HepG2 (cell line): ENCODE data around the gene DALRD3. TPM values are rescaled to one million over a fixed set of nuclear protein-coding genes. Genes with fewer than 3 reads are reported as not detected.

Experiments used
- ESRRA ChIP-seq: sonication (generic); formaldehyde crosslinking; IDR thresholded peaks from 2 replicates; pipeline ENCODE4 v1.5.1; 2020; ENCODE audit warnings: mild to moderate bottlenecking, low read depth, missing genetic modification reagents
- HMGA1 ChIP-seq: sonication (generic); formaldehyde crosslinking; conservative IDR thresholded peaks from 2 replicates; pipeline ENCODE4 v1.4.0; 2020; ENCODE audit warnings: missing genetic modification reagents
- MBNL3 ChIP-seq: fragments of 250-450 bp; sonication (Bioruptor Pico); conservative IDR thresholded peaks from 2 replicates; pipeline ENCODE4 v1.8.0; 2022; ENCODE audit warnings: mild to moderate bottlenecking, inconsistent platforms
- NAIF1 ChIP-seq: sonication (generic); formaldehyde crosslinking; IDR thresholded peaks from 2 replicates; pipeline ENCODE4 v1.5.0; 2020; ENCODE audit warnings: mild to moderate bottlenecking, missing genetic modification reagents, borderline replicate concordance
- RBM22 ChIP-seq: fragments of 200-400 bp; formaldehyde crosslinking; optimal IDR thresholded peaks from 2 replicates; pipeline ENCODE3; 2017; ENCODE audit warnings: mild to moderate bottlenecking, low read length, moderate library complexity
- SIN3A ChIP-seq: IDR thresholded peaks from 2 replicates; pipeline ENCODE4 v1.6.1; 2011; ENCODE audit warnings: low read depth, mild to moderate bottlenecking, control low read depth, low read length, borderline replicate concordance
- STAG1 ChIP-seq: sonication (generic); formaldehyde crosslinking; IDR thresholded peaks from 2 replicates; pipeline ENCODE4 v1.4.0; 2020; ENCODE audit warnings: missing genetic modification reagents
- ZNF557 ChIP-seq: sonication (generic); formaldehyde crosslinking; IDR thresholded peaks from 2 replicates; pipeline ENCODE4 v1.4.0; 2020; ENCODE audit warnings: missing genetic modification reagents
- polyA plus RNA-seq, 8 experiments: library from polyadenylated mRNA; depleted of rRNA in 3 of 8; stranded (reverse) in 7 of 8; unstranded in 1 of 8; fragments of >200 nt; fragmentation: Illumina TruSeq in 4 of 8; extraction: Trizol in 4 of 8; gene quantifications; 2 replicates each; pipeline versions ENCODE4 v1.2.1 to v1.2.3, GENCODE V29; 2011 to 2016; ENCODE audit warnings: low read depth in 4 of 8, missing spikeins in 1 of 8, mixed read lengths in 1 of 8; ENCODE audit not compliant: insufficient read depth in 1 of 8
- total RNA-seq, 5 experiments: library from RNA; depleted of rRNA; stranded (reverse); fragments of >200 nt; fragmentation: Illumina TruSeq; extraction: Trizol; gene quantifications; 2 replicates each; pipeline ENCODE4 v1.2.3, GENCODE V29; 2016; ENCODE audit warnings: low read depth in 1 of 5
- TF ChIP-seq, protein P1 (sequence below): sonication (generic); formaldehyde crosslinking; IDR thresholded peaks from 2 replicates; pipeline ENCODE4 v1.4.0; 2020; ENCODE audit warnings: missing genetic modification reagents
- TF ChIP-seq, protein P2 (sequence below): sonication (generic); formaldehyde crosslinking; IDR thresholded peaks from 2 replicates; pipeline ENCODE4 v1.4.0; 2020; ENCODE audit warnings: missing genetic modification reagents
- TF ChIP-seq, protein P3 (sequence below): sonication (generic); formaldehyde crosslinking; IDR thresholded peaks from 2 replicates; pipeline ENCODE4 v1.9.0; 2022; ENCODE audit warnings: missing genetic modification reagents, mild to moderate bottlenecking, borderline replicate concordance
- TF ChIP-seq, protein P4 (sequence below): sonication (generic); formaldehyde crosslinking; IDR thresholded peaks from 2 replicates; pipeline ENCODE4 v1.5.0; 2020; ENCODE audit warnings: mild to moderate bottlenecking, missing genetic modification reagents, borderline replicate concordance
- TF ChIP-seq, protein P5 (sequence below): sonication (generic); formaldehyde crosslinking; IDR thresholded peaks from 2 replicates; pipeline ENCODE4 v1.8.1; 2023; ENCODE audit warnings: mild to moderate bottlenecking, missing genetic modification reagents
- TF ChIP-seq, protein P6 (sequence below): sonication (generic); formaldehyde crosslinking; IDR thresholded peaks from 2 replicates; pipeline ENCODE4 v1.4.0; 2020; ENCODE audit warnings: mild to moderate bottlenecking, missing genetic modification reagents
- TF ChIP-seq, protein P7 (sequence below): sonication (generic); formaldehyde crosslinking; IDR thresholded peaks from 2 replicates; pipeline ENCODE4 v1.4.0; 2020; ENCODE audit warnings: mild to moderate bottlenecking, missing genetic modification reagents

Gene DALRD3
- total and polyA plus RNA-seq, 2 of the 13 experiments (the other 11 are each of a cell fraction or from before 2014, with no cell fraction given) = 19.9 to 36.5 TPM

DNA sequence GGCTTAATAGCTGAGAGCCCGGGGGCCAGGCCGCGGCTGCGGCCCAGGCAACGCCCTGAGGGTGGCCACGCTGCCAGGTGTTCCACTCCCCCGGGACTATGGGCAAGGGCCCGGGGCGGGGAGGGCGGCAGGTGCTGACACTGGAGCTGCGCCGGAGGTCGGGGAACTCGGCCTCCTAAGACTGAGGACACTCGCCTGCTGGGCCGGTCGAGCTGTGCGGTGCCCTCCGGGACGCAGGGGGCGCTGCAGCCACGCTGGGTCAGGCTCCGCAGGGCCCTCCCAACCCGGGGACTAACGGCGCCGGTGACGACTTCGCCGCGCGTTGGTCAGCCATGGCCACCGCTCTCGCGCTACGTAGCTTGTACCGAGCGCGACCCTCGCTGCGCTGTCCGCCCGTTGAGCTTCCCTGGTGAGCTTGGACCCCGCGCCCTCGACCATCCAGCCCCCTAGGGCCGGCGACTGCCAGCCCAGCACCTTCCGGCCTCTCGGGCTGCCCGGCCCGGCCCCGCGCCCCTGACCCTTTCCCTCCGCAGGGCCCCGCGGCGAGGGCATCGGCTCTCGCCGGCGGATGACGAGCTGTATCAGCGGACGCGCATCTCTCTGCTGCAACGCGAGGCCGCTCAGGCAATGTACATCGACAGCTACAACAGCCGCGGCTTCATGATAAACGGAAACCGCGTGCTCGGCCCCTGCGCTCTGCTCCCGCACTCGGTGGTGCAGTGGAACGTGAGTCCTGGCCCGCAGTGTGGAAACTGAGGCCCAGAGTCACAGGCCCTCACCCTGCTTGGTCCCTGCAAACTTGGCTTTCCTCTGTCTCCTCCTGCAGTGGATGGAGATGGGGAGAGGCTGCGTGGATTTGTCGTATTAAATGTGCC lies 3.7 kb upstream of the DALRD3 start, which contains the start of gene NDUFAF3 (continued):
- TF ChIP-seq ZNF557 (CRISPR knock-in tag) = peak; percentile 85; the same call in 1 of the 2 replicates
- TF ChIP-seq, protein P1, sequence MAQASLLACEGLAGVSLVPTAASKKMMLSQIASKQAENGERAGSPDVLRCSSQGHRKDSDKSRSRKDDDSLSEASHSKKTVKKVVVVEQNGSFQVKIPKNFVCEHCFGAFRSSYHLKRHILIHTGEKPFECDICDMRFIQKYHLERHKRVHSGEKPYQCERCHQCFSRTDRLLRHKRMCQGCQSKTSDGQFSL = no peak
- TF ChIP-seq, protein P2, sequence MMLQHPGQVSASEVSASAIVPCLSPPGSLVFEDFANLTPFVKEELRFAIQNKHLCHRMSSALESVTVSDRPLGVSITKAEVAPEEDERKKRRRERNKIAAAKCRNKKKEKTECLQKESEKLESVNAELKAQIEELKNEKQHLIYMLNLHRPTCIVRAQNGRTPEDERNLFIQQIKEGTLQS (CRISPR knock-in tag) = 0 out of 2 replicates have a peak, but pooled peaks have one; percentile 18
- TF ChIP-seq MBNL3 (CRISPR knock-in tag) = no peak
- TF ChIP-seq, protein P3, sequence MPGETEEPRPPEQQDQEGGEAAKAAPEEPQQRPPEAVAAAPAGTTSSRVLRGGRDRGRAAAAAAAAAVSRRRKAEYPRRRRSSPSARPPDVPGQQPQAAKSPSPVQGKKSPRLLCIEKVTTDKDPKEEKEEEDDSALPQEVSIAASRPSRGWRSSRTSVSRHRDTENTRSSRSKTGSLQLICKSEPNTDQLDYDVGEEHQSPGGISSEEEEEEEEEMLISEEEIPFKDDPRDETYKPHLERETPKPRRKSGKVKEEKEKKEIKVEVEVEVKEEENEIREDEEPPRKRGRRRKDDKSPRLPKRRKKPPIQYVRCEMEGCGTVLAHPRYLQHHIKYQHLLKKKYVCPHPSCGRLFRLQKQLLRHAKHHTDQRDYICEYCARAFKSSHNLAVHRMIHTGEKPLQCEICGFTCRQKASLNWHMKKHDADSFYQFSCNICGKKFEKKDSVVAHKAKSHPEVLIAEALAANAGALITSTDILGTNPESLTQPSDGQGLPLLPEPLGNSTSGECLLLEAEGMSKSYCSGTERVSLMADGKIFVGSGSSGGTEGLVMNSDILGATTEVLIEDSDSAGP (CRISPR knock-in tag) = peak; percentile 91
- TF ChIP-seq SIN3A = 0 out of 2 replicates have a peak, but pooled peaks have one; percentile 25
- TF ChIP-seq HMGA1 = no peak
- peak; percentile 89 for TF ChIP-seq NAIF1 (CRISPR knock-in tag)
- TF ChIP-seq ESRRA (CRISPR knock-in tag) = 0 out of 2 replicates have a peak, but pooled peaks have one; percentile 25
- TF ChIP-seq, protein P4, sequence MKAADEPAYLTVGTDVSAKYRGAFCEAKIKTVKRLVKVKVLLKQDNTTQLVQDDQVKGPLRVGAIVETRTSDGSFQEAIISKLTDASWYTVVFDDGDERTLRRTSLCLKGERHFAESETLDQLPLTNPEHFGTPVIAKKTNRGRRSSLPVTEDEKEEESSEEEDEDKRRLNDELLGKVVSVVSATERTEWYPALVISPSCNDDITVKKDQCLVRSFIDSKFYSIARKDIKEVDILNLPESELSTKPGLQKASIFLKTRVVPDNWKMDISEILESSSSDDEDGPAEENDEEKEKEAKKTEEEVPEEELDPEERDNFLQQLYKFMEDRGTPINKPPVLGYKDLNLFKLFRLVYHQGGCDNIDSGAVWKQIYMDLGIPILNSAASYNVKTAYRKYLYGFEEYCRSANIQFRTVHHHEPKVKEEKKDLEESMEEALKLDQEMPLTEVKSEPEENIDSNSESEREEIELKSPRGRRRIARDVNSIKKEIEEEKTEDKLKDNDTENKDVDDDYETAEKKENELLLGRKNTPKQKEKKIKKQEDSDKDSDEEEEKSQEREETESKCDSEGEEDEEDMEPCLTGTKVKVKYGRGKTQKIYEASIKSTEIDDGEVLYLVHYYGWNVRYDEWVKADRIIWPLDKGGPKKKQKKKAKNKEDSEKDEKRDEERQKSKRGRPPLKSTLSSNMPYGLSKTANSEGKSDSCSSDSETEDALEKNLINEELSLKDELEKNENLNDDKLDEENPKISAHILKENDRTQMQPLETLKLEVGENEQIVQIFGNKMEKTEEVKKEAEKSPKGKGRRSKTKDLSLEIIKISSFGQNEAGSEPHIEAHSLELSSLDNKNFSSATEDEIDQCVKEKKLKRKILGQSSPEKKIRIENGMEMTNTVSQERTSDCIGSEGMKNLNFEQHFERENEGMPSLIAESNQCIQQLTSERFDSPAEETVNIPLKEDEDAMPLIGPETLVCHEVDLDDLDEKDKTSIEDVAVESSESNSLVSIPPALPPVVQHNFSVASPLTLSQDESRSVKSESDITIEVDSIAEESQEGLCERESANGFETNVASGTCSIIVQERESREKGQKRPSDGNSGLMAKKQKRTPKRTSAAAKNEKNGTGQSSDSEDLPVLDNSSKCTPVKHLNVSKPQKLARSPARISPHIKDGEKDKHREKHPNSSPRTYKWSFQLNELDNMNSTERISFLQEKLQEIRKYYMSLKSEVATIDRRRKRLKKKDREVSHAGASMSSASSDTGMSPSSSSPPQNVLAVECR (CRISPR knock-in tag) = peak; percentile 92
- TF ChIP-seq, protein P5, sequence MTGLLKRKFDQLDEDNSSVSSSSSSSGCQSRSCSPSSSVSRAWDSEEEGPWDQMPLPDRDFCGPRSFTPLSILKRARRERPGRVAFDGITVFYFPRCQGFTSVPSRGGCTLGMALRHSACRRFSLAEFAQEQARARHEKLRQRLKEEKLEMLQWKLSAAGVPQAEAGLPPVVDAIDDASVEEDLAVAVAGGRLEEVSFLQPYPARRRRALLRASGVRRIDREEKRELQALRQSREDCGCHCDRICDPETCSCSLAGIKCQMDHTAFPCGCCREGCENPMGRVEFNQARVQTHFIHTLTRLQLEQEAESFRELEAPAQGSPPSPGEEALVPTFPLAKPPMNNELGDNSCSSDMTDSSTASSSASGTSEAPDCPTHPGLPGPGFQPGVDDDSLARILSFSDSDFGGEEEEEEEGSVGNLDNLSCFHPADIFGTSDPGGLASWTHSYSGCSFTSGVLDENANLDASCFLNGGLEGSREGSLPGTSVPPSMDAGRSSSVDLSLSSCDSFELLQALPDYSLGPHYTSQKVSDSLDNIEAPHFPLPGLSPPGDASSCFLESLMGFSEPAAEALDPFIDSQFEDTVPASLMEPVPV (CRISPR knock-in tag) = peak; percentile 60; the same call in 1 of the 2 replicates
- TF ChIP-seq, protein P6, sequence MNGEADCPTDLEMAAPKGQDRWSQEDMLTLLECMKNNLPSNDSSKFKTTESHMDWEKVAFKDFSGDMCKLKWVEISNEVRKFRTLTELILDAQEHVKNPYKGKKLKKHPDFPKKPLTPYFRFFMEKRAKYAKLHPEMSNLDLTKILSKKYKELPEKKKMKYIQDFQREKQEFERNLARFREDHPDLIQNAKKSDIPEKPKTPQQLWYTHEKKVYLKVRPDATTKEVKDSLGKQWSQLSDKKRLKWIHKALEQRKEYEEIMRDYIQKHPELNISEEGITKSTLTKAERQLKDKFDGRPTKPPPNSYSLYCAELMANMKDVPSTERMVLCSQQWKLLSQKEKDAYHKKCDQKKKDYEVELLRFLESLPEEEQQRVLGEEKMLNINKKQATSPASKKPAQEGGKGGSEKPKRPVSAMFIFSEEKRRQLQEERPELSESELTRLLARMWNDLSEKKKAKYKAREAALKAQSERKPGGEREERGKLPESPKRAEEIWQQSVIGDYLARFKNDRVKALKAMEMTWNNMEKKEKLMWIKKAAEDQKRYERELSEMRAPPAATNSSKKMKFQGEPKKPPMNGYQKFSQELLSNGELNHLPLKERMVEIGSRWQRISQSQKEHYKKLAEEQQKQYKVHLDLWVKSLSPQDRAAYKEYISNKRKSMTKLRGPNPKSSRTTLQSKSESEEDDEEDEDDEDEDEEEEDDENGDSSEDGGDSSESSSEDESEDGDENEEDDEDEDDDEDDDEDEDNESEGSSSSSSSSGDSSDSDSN (CRISPR knock-in tag) = peak; percentile 77; the same call in 1 of the 2 replicates
- TF ChIP-seq RBM22 = no peak
- TF ChIP-seq STAG1 = peak; percentile 45
- TF ChIP-seq, protein P7, sequence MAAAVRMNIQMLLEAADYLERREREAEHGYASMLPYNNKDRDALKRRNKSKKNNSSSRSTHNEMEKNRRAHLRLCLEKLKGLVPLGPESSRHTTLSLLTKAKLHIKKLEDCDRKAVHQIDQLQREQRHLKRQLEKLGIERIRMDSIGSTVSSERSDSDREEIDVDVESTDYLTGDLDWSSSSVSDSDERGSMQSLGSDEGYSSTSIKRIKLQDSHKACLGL = 0 out of 2 replicates have a peak, but pooled peaks have one; percentile 45
